Prostate gland (tissue), 2 donors: Measurements from ENCODE around the gene ZNF765. TPM values are rescaled to one million over a fixed set of nuclear protein-coding genes. Genes with fewer than 3 reads are reported as not detected.
A peak's percentile ranks its signal among the peaks of the same experiment; 100 is the strongest.
"Not testable (repeated sequence)": the region's sequence is repeated elsewhere in the genome, so short reads cannot be mapped to it uniquely, and the experiment has no call there.

Experiments
- DNase-seq: peaks from one replicate; pipeline ENCODE4 v3.0.0-alpha.2; 2019; ENCODE audit warnings: low spot score
- H3K27ac ChIP-seq, 2 donors: fragments of 200-600 bp; sonication (generic); 2 replicates each; pipeline ENCODE4 v1.5.1; 2017 to 2019
- H3K27me3 ChIP-seq: fragments of 200-600 bp; sonication (generic); replicated peaks from 2 replicates; pipeline ENCODE4 v1.5.1; 2019; ENCODE audit not compliant: insufficient read depth
- H3K36me3 ChIP-seq, 2 donors: fragments of 200-600 bp; sonication (generic); 1 replicate in 1 of 2; 2 replicates in 1 of 2; pipeline versions ENCODE4 v1.5.1 to v1.8.1; 2017 to 2019
- H3K4me1 ChIP-seq: fragments of 200-600 bp; sonication (generic); replicated peaks from 2 replicates; pipeline ENCODE4 v1.5.1; 2019
- H3K4me3 ChIP-seq, 2 donors: fragments of 200-600 bp; sonication (generic); 2 replicates each; pipeline ENCODE4 v1.5.1; 2017 to 2019
- H3K9me3 ChIP-seq: fragments of 200-600 bp; sonication (generic); 2 replicates; pipeline ENCODE4 v1.5.1; 2017
- CTCF ChIP-seq, 4 experiments: fragments of 200-600 bp in 2 of 4; fragments of 450-650 bp in 2 of 4; sonication (generic) in 2 of 4; IDR thresholded peaks; 1 replicate in 3 of 4; 2 replicates in 1 of 4; pipeline ENCODE4 v1.5.1; 2016 to 2019; ENCODE audit warnings: antibody characterized with exemption in 4 of 4, mild to moderate bottlenecking in 2 of 4, moderate library complexity in 2 of 4
- POLR2A ChIP-seq: fragments of 450-650 bp; IDR thresholded peaks from one replicate; pipeline ENCODE4 v1.6.1; 2016; ENCODE audit warnings: antibody characterized with exemption, mild to moderate bottlenecking
- POLR2AphosphoS5 ChIP-seq: sonication (generic); formaldehyde crosslinking; IDR thresholded peaks from one replicate; pipeline ENCODE4 v1.6.1; 2017; ENCODE audit warnings: antibody characterized with exemption
- WGBS: methylation state at CpG from one replicate; pipeline ENCODE4 v1.1.5; 2018; 5-methylcytosine and 5-hydroxymethylcytosine counted together
- intact Hi-C: fragments of 100-400 bp; cut with DNase I; formaldehyde crosslinking; loops from one replicate; pipeline ENCODE4 v1.14.2; 2022
- total RNA-seq, 2 donors: library from RNA; depleted of rRNA; stranded (reverse); fragments of >200 nt; gene quantifications; one replicate each; pipeline ENCODE4 v1.1.0, GENCODE V29; 2016

The ZNF765 gene
- total RNA-seq, 2 donors from 2014 or later: 12.5 to 23.0 TPM

DNA sequence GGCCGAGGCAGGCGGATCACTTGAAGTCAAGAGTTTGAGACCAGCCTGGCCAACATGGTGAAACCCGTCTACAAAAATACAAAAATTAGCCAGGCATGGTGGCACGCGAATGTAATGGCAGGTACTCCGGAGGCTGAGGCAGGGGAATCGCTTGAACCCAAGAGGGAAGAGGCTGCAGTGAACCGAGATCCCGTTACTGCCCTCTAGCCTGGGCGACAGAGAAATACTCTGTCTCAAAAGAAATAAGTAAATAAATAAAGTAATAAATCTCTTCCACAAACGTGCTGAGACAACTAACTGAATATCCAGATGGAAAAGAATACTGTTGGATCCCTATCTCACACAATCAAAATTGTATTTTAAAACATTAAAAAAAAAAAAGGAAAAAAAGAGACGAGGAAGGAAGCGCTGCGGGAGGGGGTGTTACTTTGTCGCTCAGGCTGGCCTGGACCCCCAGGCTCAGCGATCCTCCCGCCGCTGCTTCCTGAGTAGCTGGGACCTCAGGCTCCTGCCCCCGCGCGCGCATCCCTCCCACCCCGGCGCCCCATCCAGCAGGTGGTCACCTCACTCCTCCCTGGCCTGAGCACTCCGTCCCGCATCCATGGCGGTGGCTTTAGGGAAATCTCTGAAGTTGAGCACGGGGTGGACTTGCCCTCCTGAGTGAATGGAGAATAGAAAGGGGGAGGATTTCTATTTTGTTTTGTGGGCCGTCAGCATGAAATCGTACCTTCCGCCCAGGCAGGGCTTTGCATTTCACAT lies 72.0 kb downstream of the ZNF765 start:
- peak overlapping the region; percentile 93 for H3K27ac ChIP-seq
- intact Hi-C loops: no loop called here
- no peaks in the 10 kb centered on the region for H3K36me3 ChIP-seq
- no peaks in the 10 kb centered on the region for H3K27me3 ChIP-seq
- H3K4me1 ChIP-seq: no peaks in the 10 kb centered on the region
- 10% methylated on average over 30 of the region's 31 CpGs for WGBS
- TF ChIP-seq POLR2A (no peak), CTCF (IDR thresholded peaks at IDR 0.05) (no peak), POLR2AphosphoS5 (no peak)
- H3K9me3 ChIP-seq: no peaks in the 10 kb centered on the region
- H3K4me3 ChIP-seq: peak overlapping the region; percentile 62 to 76
- no peak for DNase-seq

DNA sequence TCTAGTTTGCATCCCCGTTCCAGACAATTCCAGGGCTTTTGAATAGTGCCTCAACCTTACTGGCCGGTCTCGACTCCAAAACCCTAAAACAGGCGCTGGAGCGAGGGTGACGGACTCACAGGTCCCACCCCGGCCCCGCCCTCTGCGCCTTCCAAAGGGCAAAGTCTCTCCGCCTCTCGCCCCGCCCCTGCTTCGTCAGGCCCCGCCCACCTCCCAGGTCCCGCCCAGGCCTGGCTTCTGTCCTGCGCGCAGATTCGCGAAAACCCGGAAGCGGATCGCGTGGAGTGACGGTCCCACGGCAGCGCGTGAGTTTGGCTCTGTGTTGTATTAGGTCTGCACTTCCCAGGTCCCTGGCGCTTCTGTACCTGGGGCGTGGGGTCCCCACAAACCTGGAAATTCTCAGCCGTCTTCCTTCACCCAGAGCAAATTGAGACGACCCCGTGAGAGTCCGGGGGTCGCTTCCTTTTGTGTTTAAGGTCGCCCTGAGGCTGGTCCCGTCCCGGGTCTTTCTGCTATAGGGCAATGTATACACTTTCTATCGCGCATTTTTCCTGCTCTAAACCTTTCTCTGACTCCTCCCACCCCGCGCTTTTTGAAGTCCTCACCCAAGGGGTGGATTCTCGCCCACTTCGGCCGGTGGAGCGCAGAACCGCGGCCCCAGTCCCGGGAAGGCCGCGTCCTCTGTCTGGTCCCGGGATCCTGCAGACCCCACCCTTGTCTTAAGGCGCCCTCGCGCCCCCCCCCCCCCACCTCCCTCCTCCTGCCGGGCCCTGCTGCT lies 72.7 kb downstream of the ZNF765 start, which contains the start of gene ZNF813:
Gene ZNF813, plus strand, starts transcription at position 249 of the 778 bp plus-strand sequence. CDS start 16,090 bp downstream, outside the sequence.
- H3K4me1 ChIP-seq: no peaks in the 10 kb centered on the region
- H3K9me3 ChIP-seq: no peaks in the 10 kb centered on the region
- peak; percentile 97 for DNase-seq
- intact Hi-C loops: no loop called here
- WGBS: under 1% methylated on average over 44 of the region's 55 CpGs
- H3K27me3 ChIP-seq: no peaks in the 10 kb centered on the region
- H3K4me3 ChIP-seq: peak within 1 kb of the TSS; percentile 62 to 76
- no peaks in the 10 kb centered on the region for H3K36me3 ChIP-seq
- TF ChIP-seq CTCF (IDR thresholded peaks at IDR 0.05): no peak
- peak; percentile 92 for TF ChIP-seq POLR2AphosphoS5
- TF ChIP-seq POLR2A: peak; percentile 61
- H3K27ac ChIP-seq: peak within 1 kb of the TSS; percentile 93

GRCh38 chr19:53468628-53469027 lies 73.7 kb downstream of the ZNF765 start:
- peak overlapping the region; percentile 62 to 76 for H3K4me3 ChIP-seq
- H3K27ac ChIP-seq: peak overlapping the region; percentile 93
- H3K9me3 ChIP-seq, DNase-seq, intact Hi-C loops, H3K27me3 ChIP-seq, H3K36me3 ChIP-seq, H3K4me1 ChIP-seq: not testable (repeated sequence)
- 37% methylated on average over 8 of the region's 8 CpGs for WGBS

- no peaks in the 10 kb centered on the region for H3K27me3 ChIP-seq
- WGBS: 93% methylated on average over 7 of the region's 7 CpGs
- peak overlapping the region in 1 of 2 donors; percentile 79 for H3K27ac ChIP-seq
- no peak overlapping the region for H3K4me3 ChIP-seq
- no peaks in the 10 kb centered on the region for H3K9me3 ChIP-seq
- no peak for DNase-seq
- intact Hi-C loops: loop anchor here (5.0 kb wide), 1 partner anchor 40 kb away; the partner anchor contains the start of gene ZNF761
- H3K36me3 ChIP-seq: no peaks in the 10 kb centered on the region
- TF ChIP-seq POLR2AphosphoS5 (no peak), POLR2A (no peak), CTCF (IDR thresholded peaks at IDR 0.05) (no peak)
- H3K4me1 ChIP-seq: peaks cover 8% of the 10 kb centered on the region
These were observed 77.0 kb downstream of the ZNF765 start for GRCh38 chr19:53471916-53472315.

GRCh38 chr19:53474832-53475231 lies 79.9 kb downstream of the ZNF765 start:
- WGBS: 65% methylated on average over 1 of the region's 1 CpG
- intact Hi-C loops: loop anchor here (5.0 kb wide), 1 partner anchor 43 kb away; the partner anchor contains the start of gene ZNF761
- H3K36me3 ChIP-seq, H3K4me3 ChIP-seq, H3K4me1 ChIP-seq, DNase-seq, H3K9me3 ChIP-seq, H3K27me3 ChIP-seq: not testable (repeated sequence)
- peak in 2 of 4 experiments; percentile 9 to 29 for TF ChIP-seq CTCF (IDR thresholded peaks at IDR 0.05)
- H3K27ac ChIP-seq: peak overlapping the region in 1 of 2 donors; percentile 79

DNA sequence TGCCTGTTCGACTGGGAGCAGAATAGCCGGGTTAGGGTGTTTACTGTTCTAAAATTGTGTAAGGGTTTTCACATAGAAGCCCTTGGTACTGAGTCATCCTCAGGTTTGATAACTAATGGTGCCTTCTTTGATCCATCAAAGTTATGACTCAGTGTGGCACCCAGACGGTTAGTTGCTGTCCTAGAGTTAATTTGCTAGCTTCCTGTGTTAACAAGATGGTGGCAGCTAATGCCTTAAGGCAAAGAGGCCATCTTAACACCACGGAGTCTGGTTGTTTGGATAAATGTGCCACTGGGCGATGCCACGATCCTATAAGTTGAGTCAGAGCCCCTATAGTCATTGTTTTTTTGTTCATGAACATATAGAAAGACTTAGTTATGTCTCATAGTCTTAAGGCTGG lies 80.5 kb downstream of the ZNF765 start:
- H3K27me3 ChIP-seq, H3K4me1 ChIP-seq, H3K4me3 ChIP-seq, DNase-seq, H3K9me3 ChIP-seq, intact Hi-C loops, H3K36me3 ChIP-seq: not testable (repeated sequence)
- H3K27ac ChIP-seq: peak overlapping the region in 1 of 2 donors; percentile 79
- 82% methylated on average over 6 of the region's 6 CpGs for WGBS
